SIG-M5 (cell line): ENCODE data around the gene MARCHF7.
"Not testable (repeated sequence)": the region's sequence is repeated elsewhere in the genome, so short reads cannot be mapped to it uniquely, and the experiment has no call there.

Source experiments
- DNase-seq: peaks from one replicate; lab custom pipeline; 2025; lab: John Stamatoyannopoulos, UW

The MARCHF7 gene

DNA sequence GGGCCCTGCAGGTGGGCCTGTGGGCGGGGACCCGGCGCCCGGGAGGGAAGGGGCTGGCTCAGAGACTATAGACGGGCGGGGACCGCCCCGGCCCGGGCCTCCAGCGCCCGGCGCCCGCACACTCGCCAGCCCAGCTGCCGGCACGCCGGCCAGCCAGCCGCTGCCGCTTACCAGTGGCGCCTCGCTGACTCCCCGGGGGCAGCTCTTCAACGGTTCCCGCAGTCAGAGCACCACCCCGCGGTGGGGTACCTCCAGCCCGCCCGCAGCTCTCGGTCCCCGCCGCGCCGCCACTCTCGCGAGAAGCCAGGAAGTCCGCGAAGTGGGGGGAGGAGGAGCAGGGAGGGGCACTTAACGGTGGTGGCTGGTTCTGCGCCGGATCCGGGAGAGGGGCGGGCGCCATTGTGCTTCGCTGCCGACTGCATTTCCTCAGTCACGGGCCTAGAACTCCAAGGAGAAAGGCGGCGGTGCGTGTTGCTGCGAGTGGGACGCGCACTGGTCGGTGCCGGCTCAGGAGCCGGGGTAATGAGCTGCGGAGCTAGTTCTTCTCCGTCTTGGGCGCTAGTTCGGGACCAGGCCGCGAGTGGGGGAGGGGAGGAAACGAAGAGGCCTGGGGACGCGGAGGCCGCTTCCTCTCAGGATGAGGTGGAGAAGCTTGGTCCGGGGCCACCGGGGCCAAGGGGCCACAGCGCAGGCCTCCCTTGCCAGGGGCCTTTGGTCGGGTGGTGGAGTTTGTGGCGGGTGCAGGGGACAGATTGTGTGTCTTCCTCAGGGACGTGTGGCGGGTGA lies at the start of gene MARCHF7:
MARCHF7 (plus strand) TSS at position 364 of the 786 bp plus-strand sequence. CDS start 16,517 bp downstream, outside the sequence.
- peak; percentile 85 for DNase-seq

DNA sequence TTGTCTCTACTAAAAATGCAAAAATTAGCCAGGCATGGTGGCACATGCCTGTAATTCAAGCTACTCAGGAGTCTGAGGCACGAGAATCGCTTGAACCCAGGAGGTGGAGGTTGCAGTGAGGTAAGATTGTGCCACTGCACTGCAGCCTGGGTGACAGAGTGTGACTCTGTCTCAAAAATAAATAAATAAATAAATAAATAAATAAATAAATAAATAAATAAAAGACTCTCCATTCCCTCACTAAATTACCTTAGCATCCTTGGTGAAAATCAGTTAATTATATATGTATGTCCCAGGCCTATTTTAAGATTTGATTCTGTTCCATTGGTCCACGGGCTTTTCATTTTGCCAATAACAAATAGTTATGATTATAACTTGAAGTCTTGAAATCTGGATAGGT lies 44.9 kb upstream of the MARCHF7 start:
- DNase-seq: not testable (repeated sequence)

GRCh38 chr2:159671047-159671446 lies 41.3 kb upstream of the MARCHF7 start:
- DNase-seq: no peak

- DNase-seq: no peak
Observed at GRCh38 chr2:159677654-159678053, 34.7 kb upstream of the MARCHF7 start.

GRCh38 chr2:159680692-159681091 lies 31.6 kb upstream of the MARCHF7 start:
- DNase-seq: no peak

GRCh38 chr2:159683817-159684216 lies 28.5 kb upstream of the MARCHF7 start:
- no peak for DNase-seq

GRCh38 chr2:159684796-159685195 lies 27.5 kb upstream of the MARCHF7 start:
- no peak for DNase-seq

DNA sequence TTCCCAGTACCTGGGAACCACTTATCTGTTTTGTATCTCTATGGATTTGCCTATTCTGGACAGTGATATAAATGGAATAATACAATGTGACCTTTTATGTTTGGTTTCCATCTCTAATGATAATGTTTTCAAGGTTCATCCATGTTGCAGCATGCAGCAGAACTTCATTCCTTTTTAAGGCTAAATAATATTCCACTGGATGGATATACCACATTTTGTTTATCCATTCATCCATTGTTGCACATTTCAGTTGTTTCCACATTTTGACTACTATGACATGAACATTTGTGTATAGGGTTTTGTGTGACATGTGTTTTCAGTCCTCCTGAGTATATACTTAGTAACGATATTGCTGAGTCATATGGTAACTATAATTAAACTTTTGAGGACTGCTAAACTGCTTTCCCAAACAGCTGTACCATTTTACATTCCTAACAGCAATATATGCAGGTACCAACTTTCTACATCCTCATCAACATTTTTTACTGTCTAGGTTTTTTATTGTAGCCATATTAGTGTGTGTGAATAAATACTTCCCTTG lies 17.7 kb upstream of the MARCHF7 start:
- no peak for DNase-seq

- DNase-seq: peak; percentile 59
Observed at GRCh38 chr2:159695795-159696448, 16.4 kb upstream of the MARCHF7 start.

- DNase-seq: no peak
Observed at GRCh38 chr2:159703491-159703890, 8.8 kb upstream of the MARCHF7 start.

DNA sequence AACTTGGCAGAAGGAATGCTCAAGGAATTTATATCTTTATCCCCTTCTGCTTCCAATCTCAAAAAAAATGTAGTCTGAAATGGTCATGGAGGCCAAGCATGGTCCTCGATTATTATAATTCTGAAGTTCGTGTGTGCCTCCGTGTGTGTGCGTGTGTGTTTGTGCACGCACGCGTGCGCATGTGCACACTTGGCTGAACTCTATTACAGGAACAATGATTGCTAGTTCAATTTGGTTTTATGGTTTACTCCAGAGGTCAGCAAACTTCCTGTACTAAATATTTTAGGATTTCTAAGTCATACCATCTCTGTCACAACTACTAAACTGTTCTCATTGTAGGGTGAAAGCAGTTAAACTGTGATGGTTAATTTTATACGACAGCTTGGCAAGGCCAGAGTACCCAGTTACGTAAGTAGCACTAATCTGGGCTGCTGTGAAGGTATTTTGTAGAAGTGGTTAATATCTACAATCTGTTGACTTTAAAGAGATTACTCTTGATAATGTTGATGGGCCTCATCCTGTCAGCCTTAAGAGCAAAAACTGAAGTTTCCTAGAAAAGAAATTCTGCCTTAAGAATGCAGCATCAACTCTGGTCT lies 5.8 kb upstream of the MARCHF7 start:
- no peak for DNase-seq

DNA sequence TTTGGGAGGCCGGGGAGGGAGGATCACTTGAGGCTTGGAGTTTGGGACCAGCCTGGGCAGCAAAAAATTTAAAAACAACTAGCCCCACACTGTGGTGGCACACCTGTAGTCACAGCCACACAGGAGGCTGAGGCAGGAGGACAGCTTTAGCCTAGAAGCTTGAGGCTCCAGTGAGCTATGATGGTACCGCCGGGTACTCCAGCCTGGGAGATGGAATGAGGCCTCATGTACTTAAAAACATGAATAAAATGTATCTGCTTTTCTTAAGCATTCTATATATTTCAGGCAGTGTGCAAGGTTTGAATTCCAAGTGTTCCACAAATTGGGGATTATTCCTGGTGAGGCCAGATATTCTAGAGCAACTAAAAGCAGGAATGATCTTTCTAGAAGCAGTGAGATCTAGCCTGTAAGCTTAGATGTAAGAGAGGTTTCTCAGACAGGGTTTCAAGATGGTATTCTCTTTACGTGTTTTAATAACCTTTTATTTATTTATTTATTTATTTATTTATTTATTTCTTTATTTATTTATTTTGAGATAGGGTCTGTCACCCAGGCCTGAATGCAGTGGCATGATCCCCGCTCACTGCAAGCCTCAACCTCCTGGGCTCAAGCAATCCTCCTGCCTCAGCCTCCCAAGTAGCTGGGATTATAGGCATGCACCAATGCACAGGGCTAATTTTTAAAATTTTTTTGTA lies 4.1 kb upstream of the MARCHF7 start:
- no peak for DNase-seq

DNA sequence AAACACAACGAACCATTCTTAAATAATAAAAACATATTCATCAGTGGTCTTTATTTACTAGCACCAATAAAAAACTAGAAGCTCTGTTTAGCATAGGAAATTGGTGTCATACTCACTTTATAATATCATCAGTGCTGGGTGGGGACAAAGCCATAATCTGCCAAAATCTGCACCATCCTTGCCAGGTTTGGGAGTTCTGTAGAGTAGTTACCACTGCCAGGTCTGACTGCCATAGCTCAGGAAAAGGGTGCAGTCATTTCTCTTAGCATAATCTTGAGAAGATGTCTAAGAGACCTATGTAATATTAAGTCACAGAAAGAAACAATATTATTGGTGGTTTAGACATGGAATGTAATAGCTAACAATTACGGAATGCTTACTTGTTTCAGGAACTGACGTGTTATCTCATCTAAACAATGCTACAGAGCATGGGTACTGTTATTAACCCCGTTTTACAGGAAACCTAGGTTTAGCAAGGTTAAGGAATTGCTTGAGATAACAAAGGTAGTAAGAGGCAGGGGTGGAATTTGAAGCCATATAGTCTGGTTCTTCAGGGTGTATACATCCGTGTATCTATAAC lies 1.6 kb upstream of the MARCHF7 start:
- DNase-seq: no peak

DNA sequence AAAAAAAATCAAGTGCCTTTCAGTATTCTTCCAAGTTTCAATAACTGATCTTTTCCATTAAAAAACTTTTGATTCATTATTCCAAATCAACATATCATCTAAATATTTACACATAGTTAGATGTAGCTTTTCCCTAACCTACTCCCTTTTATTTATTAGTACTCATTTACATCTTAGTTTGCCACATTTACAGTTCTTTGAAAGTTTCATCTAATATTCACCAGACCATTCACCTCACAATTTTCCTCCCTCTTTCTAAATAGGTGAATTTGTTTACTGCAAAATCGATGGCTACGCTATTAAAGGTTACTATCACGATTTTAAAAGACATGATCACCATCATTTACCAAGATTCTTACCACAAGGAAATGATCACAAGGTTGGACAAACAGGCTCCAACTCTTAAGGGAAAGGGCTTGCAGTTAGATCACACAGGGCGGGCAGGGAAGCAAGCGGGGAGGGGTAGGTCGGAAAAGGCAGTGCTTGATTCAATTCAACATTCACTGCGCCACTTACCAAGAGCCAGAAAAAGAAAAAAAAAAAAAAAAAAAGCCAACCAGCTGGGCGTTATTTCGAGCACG lies 654 bp upstream of the MARCHF7 start:
- no peak for DNase-seq

- no peak for DNase-seq
Observed at GRCh38 chr2:159712929-159713420, 669 bp downstream of the MARCHF7 start.

DNA sequence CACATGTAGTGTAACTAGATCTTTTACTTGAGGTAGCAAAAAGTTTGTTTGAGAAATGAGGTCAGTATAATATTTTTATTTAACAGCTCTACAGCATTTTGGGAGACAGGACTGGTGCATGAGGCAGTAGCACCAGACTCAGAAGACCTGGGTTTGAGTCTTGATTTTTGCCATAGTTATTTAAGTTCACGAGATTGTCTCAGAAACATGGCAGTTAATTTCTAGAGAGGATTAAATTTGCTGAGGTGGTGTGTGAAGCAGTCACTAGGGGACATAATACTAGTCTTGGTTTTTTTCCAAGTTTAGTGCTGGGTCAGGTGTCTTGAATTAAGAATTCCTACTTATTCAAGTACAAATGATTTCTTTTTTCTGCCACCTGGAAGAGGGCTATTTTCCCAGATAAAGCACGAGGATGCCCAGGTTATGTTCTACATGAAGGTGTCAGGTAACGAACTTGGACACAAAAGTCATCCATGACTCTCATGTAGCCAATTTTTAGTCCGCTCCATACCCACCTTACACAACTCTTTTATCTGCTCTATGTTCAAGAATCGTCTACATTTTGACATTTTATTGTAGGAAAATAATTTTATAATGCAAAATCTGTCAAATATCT lies 1.4 kb downstream of the MARCHF7 start:
- no peak for DNase-seq

GRCh38 chr2:159714247-159714930 lies 2.1 kb downstream of the MARCHF7 start:
- DNase-seq: no peak

DNA sequence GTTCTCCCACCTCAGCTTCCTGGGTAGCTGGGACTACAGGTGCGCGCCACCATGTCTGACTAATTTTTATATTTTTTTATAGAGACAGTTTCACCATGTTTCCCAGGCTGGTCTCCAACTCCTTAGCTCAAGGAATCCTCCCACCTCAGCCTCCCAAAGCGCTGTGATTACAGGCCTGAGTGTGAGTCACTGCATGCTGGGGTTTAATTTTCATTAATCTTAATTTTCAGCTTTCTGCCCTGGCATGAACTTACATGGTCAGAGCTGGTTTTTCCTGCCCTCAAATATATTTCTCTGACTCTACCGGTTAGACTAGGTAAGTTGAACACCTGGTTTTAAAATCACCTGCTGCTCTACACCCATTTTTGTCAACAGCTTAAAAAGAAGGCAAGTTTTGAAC lies 3.1 kb downstream of the MARCHF7 start:
- DNase-seq: no peak

GRCh38 chr2:159716409-159716808 lies 4.1 kb downstream of the MARCHF7 start:
- not testable (repeated sequence) for DNase-seq

DNA sequence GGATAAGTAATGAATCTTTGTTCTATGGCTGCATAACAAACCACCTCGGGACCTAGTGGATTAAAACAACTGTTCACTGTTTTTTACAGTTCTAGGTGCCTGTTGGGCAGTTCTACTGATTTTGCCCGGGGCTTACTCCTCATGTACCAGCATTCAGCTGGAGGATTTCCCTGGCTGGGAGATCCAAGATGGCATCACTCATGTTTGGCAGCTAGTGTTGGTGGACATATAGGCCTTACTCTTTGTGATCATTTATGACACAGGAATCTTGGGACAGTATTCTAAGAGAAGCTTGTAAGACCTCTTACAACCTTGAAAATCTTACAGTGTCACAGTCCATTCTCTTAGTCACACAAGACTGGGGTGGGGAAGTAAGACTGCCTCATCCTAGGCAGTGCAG lies 4.6 kb downstream of the MARCHF7 start:
- no peak for DNase-seq
